Fibroblast of lung (primary cell): ENCODE results near the gene PLXNA4. TPM values are rescaled to one million over a fixed set of nuclear protein-coding genes. Genes with fewer than 3 reads are reported as not detected.

Experiments
- DNase-seq, 2 donors: peaks; one replicate each; pipeline versions ENCODE4 v3.0.0 to v3.0.0-alpha.2; 2010; ENCODE audit warnings: low read depth in 2 of 2
- H2AFZ ChIP-seq: 2 replicates; pipeline ENCODE4 v1.5.1; 2012; ENCODE audit warnings: low read length, control low read depth, inconsistent platforms
- H3K27ac ChIP-seq: 2 replicates; pipeline ENCODE4 v1.5.1; 2011; ENCODE audit warnings: low read length, control low read depth; ENCODE audit not compliant: insufficient read depth
- H3K27me3 ChIP-seq: 2 replicates; pipeline ENCODE4 v1.5.1; 2011; ENCODE audit warnings: mild to moderate bottlenecking, low read length; ENCODE audit not compliant: control insufficient read depth, insufficient read depth
- H3K36me3 ChIP-seq: 2 replicates; pipeline ENCODE4 v1.5.1; 2011; ENCODE audit warnings: low read length; ENCODE audit not compliant: control insufficient read depth, insufficient read depth
- H3K4me1 ChIP-seq: 2 replicates; pipeline ENCODE4 v1.5.1; 2011; ENCODE audit warnings: low read length; ENCODE audit not compliant: control insufficient read depth, insufficient read depth; ENCODE audit errors: extremely low read depth
- H3K4me2 ChIP-seq: 2 replicates; pipeline ENCODE4 v1.5.1; 2011; ENCODE audit warnings: low read length, control low read depth; ENCODE audit not compliant: insufficient read depth; ENCODE audit errors: extremely low read depth
- H3K4me3 ChIP-seq, 4 experiments: fragments of 200-600 bp in 1 of 4; sonication (generic) in 1 of 4; replicated peaks in 1 of 4; 2 replicates each; pipeline ENCODE4 v1.5.1; 2011 to 2016; ENCODE audit warnings: low read length in 4 of 4, low read depth in 3 of 4, mild to moderate bottlenecking in 3 of 4, control low read depth in 2 of 4, inconsistent platforms in 1 of 4, mixed read lengths in 1 of 4; ENCODE audit not compliant: insufficient read depth in 1 of 4; ENCODE audit errors: control extremely low read depth in 1 of 4
- H3K79me2 ChIP-seq: 2 replicates; pipeline ENCODE4 v1.5.1; 2012; ENCODE audit warnings: mild to moderate bottlenecking, low read length, inconsistent platforms; ENCODE audit not compliant: control insufficient read depth, insufficient read depth
- H3K9ac ChIP-seq: 2 replicates; pipeline ENCODE4 v1.5.1; 2011; ENCODE audit warnings: mild to moderate bottlenecking, low read length, control low read depth; ENCODE audit not compliant: insufficient read depth
- H3K9me3 ChIP-seq: 2 replicates; pipeline ENCODE4 v1.5.1; 2012; ENCODE audit warnings: low read depth, low read length; ENCODE audit not compliant: control insufficient read depth, insufficient read depth
- H4K20me1 ChIP-seq: 2 replicates; pipeline ENCODE4 v1.5.1; 2011; ENCODE audit warnings: low read length; ENCODE audit not compliant: control insufficient read depth, insufficient read depth; ENCODE audit errors: extremely low read depth
- CTCF ChIP-seq, 2 donors: IDR thresholded peaks in 1 of 2; conservative IDR thresholded peaks in 1 of 2; 1 replicate in 1 of 2; 2 replicates in 1 of 2; pipeline ENCODE4 v1.5.1; 2011 to 2012; ENCODE audit warnings: low read length in 2 of 2, control low read depth in 1 of 2, inconsistent platforms in 1 of 2, low read depth in 1 of 2, mild to moderate bottlenecking in 1 of 2
- EZH2 ChIP-seq: IDR thresholded peaks from 2 replicates; pipeline ENCODE4 v1.5.1; 2012; ENCODE audit warnings: low read length, control low read depth, mild to moderate bottlenecking; ENCODE audit errors: missing control alignments
- polyA plus RNA-seq, 2 donors: library from polyadenylated mRNA; depleted of rRNA in 1 of 2; stranded (reverse) in 1 of 2; unstranded in 1 of 2; fragments of >200 nt; gene quantifications; 2 replicates each; pipeline ENCODE4 v1.2.1, GENCODE V29; 2011 to 2012; ENCODE audit warnings: missing spikeins in 1 of 2
- total RNA-seq: library from RNA; depleted of rRNA; stranded (reverse); fragments of >200 nt; gene quantifications from 2 replicates; pipeline ENCODE4 v1.2.1, GENCODE V29; 2014

Gene PLXNA4
- total and polyA plus RNA-seq, 2 donors (not counting 1 experiment from before 2014, with no cell fraction given): 1.2 to 1.5 TPM

GRCh38 chr7:132351954-132352499 is 224.2 kb downstream of the PLXNA4 start:
- DNase-seq: peak in 1 of 2 donors; percentile 6

GRCh38 chr7:132350741-132351140 is 225.5 kb downstream of the PLXNA4 start:
- TF ChIP-seq EZH2: no peak
- TF ChIP-seq CTCF (conservative IDR thresholded peaks at IDR 0.05 in 1 of 2, IDR thresholded peaks at IDR 0.05 in 1 of 2; ENCODE audit: low read depth in 1 of 2, low read length in 2 of 2): no peak
- Histone ChIP-seq H3K36me3 (no peaks in the 10 kb centered on the region), H3K27ac (no peak overlapping the region), H3K9me3 (no peaks in the 10 kb centered on the region), H2AFZ (no peak overlapping the region), H3K4me1 (peaks cover 3% of the 10 kb centered on the region), H3K4me2 (no peak overlapping the region), H3K79me2 (no peaks in the 10 kb centered on the region), H4K20me1 (no peaks in the 10 kb centered on the region), H3K9ac (no peak overlapping the region), H3K4me3 (no peak overlapping the region), H3K27me3 (no peaks in the 10 kb centered on the region)
- DNase-seq: no peak

More at GRCh38 chr7:132351954-132352499, 224.2 kb downstream of the PLXNA4 start:
- no peaks in the 10 kb centered on the region for H4K20me1 ChIP-seq
- no peak overlapping the region for H3K4me3 ChIP-seq
- H3K27ac ChIP-seq: no peak overlapping the region
- H3K9me3 ChIP-seq: no peaks in the 10 kb centered on the region
- H3K4me1 ChIP-seq: peaks cover 3% of the 10 kb centered on the region
- peak overlapping the region; percentile 35 for H3K4me2 ChIP-seq
- H3K36me3 ChIP-seq: no peaks in the 10 kb centered on the region
- H3K27me3 ChIP-seq: no peaks in the 10 kb centered on the region
- H2AFZ ChIP-seq: no peak overlapping the region
- TF ChIP-seq EZH2: no peak
- TF ChIP-seq CTCF (conservative IDR thresholded peaks at IDR 0.05 in 1 of 2, IDR thresholded peaks at IDR 0.05 in 1 of 2; ENCODE audit: low read depth in 1 of 2, low read length in 2 of 2): no peak
- no peak overlapping the region for H3K9ac ChIP-seq
- no peaks in the 10 kb centered on the region for H3K79me2 ChIP-seq

GRCh38 chr7:132349075-132349474 is 227.2 kb downstream of the PLXNA4 start:
- Histone ChIP-seq H3K4me2 (no peak overlapping the region), H4K20me1 (no peaks in the 10 kb centered on the region), H3K4me1 (peaks cover 3% of the 10 kb centered on the region), H3K27me3 (no peaks in the 10 kb centered on the region), H3K4me3 (no peak overlapping the region), H3K79me2 (no peaks in the 10 kb centered on the region), H3K9me3 (no peaks in the 10 kb centered on the region), H3K36me3 (no peaks in the 10 kb centered on the region), H3K27ac (no peak overlapping the region), H2AFZ (no peak overlapping the region), H3K9ac (no peak overlapping the region)
- TF ChIP-seq CTCF (conservative IDR thresholded peaks at IDR 0.05 in 1 of 2, IDR thresholded peaks at IDR 0.05 in 1 of 2; ENCODE audit: low read depth in 1 of 2, low read length in 2 of 2): no peak
- no peak for TF ChIP-seq EZH2
- no peak for DNase-seq
